ENCODE data around the gene SERBP1.

Gene SERBP1

GRCh38 chr1:67359592-67359991 is 70.6 kb downstream of the SERBP1 start:
- Histone ChIP-seq H4K20me1 (ENCODE audit: control insufficient read depth, insufficient read depth, low read depth, low read length) (no peaks in the 10 kb centered on the region), H3K27ac (ENCODE audit: low read depth, low read length) (no peak overlapping the region), H3K36me3 (ENCODE audit: control insufficient read depth, low read length) (no peaks in the 10 kb centered on the region), H3K4me2 (ENCODE audit: low read length) (no peak overlapping the region), H3K9me2 (replicated peaks; ENCODE audit: control insufficient read depth, low read length) (no peaks in the 10 kb centered on the region), H3K4me3 (ENCODE audit: low read length) (no peak overlapping the region), H3K4me1 (ENCODE audit: control insufficient read depth, low read length) (no peaks in the 10 kb centered on the region), H3K79me2 (ENCODE audit: control insufficient read depth, low read length) (no peaks in the 10 kb centered on the region), H3K9me3 (ENCODE audit: control insufficient read depth, insufficient read depth, low read length) (no peaks in the 10 kb centered on the region), H3K27me3 (ENCODE audit: control insufficient read depth, low read length) (peaks cover 15% of the 10 kb centered on the region), H3F3A (ENCODE audit: control insufficient read depth, insufficient read depth) (no peaks in the 10 kb centered on the region)
- TF ChIP-seq EZH2phosphoT487 (IDR thresholded peaks at IDR 0.05; ENCODE audit: borderline replicate concordance, low read length) (no peak), CTCF (IDR thresholded peaks at IDR 0.05; ENCODE audit: low read depth, low read length, poor library complexity, severe bottlenecking) (no peak)
